SK-N-SH (cell line): ENCODE data around the gene IL13RA1. TPM values are rescaled to one million over a fixed set of nuclear protein-coding genes. Genes with fewer than 3 reads are reported as not detected.
"Not testable (repeated sequence)": the region's sequence is repeated elsewhere in the genome, so short reads cannot be mapped to it uniquely, and the experiment has no call there.

Experiments
- CTCF ChIA-PET: fragments of 300-600, 350-600 bp; formaldehyde crosslinking; extraction: SDS; loops from one replicate; lab custom pipeline; 2021; lab: Yijun Ruan, JAX
- POLR2A ChIA-PET: fragments of 350-600 bp; sonication (Branson Sonifier 250); formaldehyde crosslinking; extraction: SDS; loops from one replicate; lab custom pipeline; 2020; ENCODE audit warnings: antibody characterized with exemption, inconsistent platforms; lab: Yijun Ruan, JAX
- DNase-seq: peaks from one replicate; pipeline ENCODE4 v3.0.0; 2012
- H2AFZ ChIP-seq: fragments of 200-600 bp; sonication (generic); 2 replicates; pipeline ENCODE4 v1.8.1; 2016; ENCODE audit warnings: antibody characterized with exemption, mild to moderate bottlenecking, low read depth
- H3F3A ChIP-seq: fragments of 200-600 bp; sonication (generic); replicated peaks from 2 replicates; pipeline ENCODE3; 2016; ENCODE audit warnings: antibody characterized with exemption, mild to moderate bottlenecking; ENCODE audit not compliant: insufficient read depth
- H3K27ac ChIP-seq, 2 experiments: fragments of 200-500 bp in 1 of 2; fragments of 200-600 bp in 1 of 2; sonication (Bioruptor generic) in 1 of 2; sonication (generic), shearing (Covaris generic) in 1 of 2; 2 replicates each; pipeline versions ENCODE4 v1.5.1 to v1.6.1; 2014 to 2016; ENCODE audit warnings: low read depth in 2 of 2, inconsistent platforms in 1 of 2, low read length in 1 of 2, mild to moderate bottlenecking in 1 of 2, mixed read lengths in 1 of 2
- H3K27me3 ChIP-seq: fragments of 200-600 bp; sonication (generic), shearing (Covaris generic); 2 replicates; pipeline ENCODE4 v1.6.1; 2016; ENCODE audit warnings: mixed run types; ENCODE audit not compliant: insufficient read depth
- H3K36me3 ChIP-seq, 2 experiments: fragments of 200-500 bp in 1 of 2; fragments of 200-600 bp in 1 of 2; sonication (Bioruptor generic) in 1 of 2; sonication (generic) in 1 of 2; replicated peaks in 1 of 2; 2 replicates each; pipeline versions ENCODE3 to v1.5.1; 2014 to 2016; ENCODE audit warnings: low read length in 1 of 2, mild to moderate bottlenecking in 1 of 2; ENCODE audit not compliant: insufficient read depth in 2 of 2, control insufficient read depth in 1 of 2
- H3K4me1 ChIP-seq, 2 experiments: fragments of 200-500 bp in 1 of 2; fragments of 200-600 bp in 1 of 2; sonication (Bioruptor generic) in 1 of 2; sonication (generic), shearing (Covaris generic) in 1 of 2; 2 replicates each; pipeline versions ENCODE4 v1.5.1 to v1.6.1; 2014 to 2016; ENCODE audit warnings: low read depth in 1 of 2, low read length in 1 of 2, mixed run types in 1 of 2; ENCODE audit not compliant: insufficient read depth in 2 of 2, control insufficient read depth in 1 of 2
- H3K4me2 ChIP-seq: fragments of 200-600 bp; sonication (generic), shearing (Covaris generic); 2 replicates; pipeline ENCODE4 v1.6.1; 2017; ENCODE audit warnings: mixed run types
- H3K4me3 ChIP-seq, 2 experiments: fragments of 200-500 bp in 1 of 2; fragments of 200-600 bp in 1 of 2; sonication (Bioruptor generic) in 1 of 2; sonication (generic), shearing (Covaris generic) in 1 of 2; 2 replicates each; pipeline versions ENCODE4 v1.5.1 to v1.8.1; 2014 to 2016; ENCODE audit warnings: low read depth in 2 of 2, inconsistent platforms in 1 of 2, low read length in 1 of 2, mild to moderate bottlenecking in 1 of 2, mixed read lengths in 1 of 2, moderate library complexity in 1 of 2
- H3K79me2 ChIP-seq: fragments of 200-600 bp; sonication (generic); 2 replicates; pipeline ENCODE4 v1.8.1; 2017; ENCODE audit warnings: mild to moderate bottlenecking; ENCODE audit not compliant: insufficient read depth
- H3K9ac ChIP-seq: fragments of 200-600 bp; sonication (generic); 2 replicates; pipeline ENCODE4 v1.6.1; 2017; ENCODE audit warnings: mixed run types
- H3K9me2 ChIP-seq: fragments of 200-600 bp; sonication (generic); 2 replicates; pipeline ENCODE4 v1.6.1; 2017; ENCODE audit warnings: mixed run types
- H3K9me3 ChIP-seq: fragments of 200-600 bp; sonication (generic); 2 replicates; pipeline ENCODE4 v1.6.1; 2017; ENCODE audit warnings: mixed run types, mild to moderate bottlenecking, moderate library complexity
- H4K20me1 ChIP-seq: fragments of 200-600 bp; sonication (generic); 2 replicates; pipeline ENCODE4 v1.6.1; 2017; ENCODE audit warnings: mild to moderate bottlenecking, mixed run types; ENCODE audit not compliant: insufficient read depth
- ELF1 ChIP-seq: IDR thresholded peaks from 2 replicates; pipeline ENCODE4 v1.4.0; 2012
- FOSL2 ChIP-seq: IDR thresholded peaks from 2 replicates; pipeline ENCODE4 v1.4.0; 2012; ENCODE audit warnings: low read depth, mild to moderate bottlenecking, moderate library complexity, borderline replicate concordance
- FOXJ3 ChIP-seq: sonication (generic); formaldehyde crosslinking; IDR thresholded peaks from 2 replicates; pipeline ENCODE4 v1.5.1; 2020; ENCODE audit warnings: mild to moderate bottlenecking, missing genetic modification reagents
- FOXM1 ChIP-seq: IDR thresholded peaks from 2 replicates; pipeline ENCODE4 v1.4.0; 2012; ENCODE audit warnings: low read depth, mild to moderate bottlenecking
- MEF2A ChIP-seq: IDR thresholded peaks from 2 replicates; pipeline ENCODE4 v1.4.0; 2012; ENCODE audit warnings: low read depth, borderline replicate concordance
- RFX5 ChIP-seq: IDR thresholded peaks from 2 replicates; pipeline ENCODE4 v1.6.1; 2012; ENCODE audit warnings: mild to moderate bottlenecking, improper control_type of control experiment, low read length
- YY1 ChIP-seq: IDR thresholded peaks from 2 replicates; pipeline ENCODE4 v1.4.0; 2012; ENCODE audit warnings: low read depth, mild to moderate bottlenecking
- WGBS: methylation state at CpG from one replicate; pipeline ENCODE4 v1.1.6; 2017; ENCODE audit warnings: low lambda C conversion rate; 5-methylcytosine and 5-hydroxymethylcytosine counted together
- polyA plus RNA-seq, 3 experiments: library from polyadenylated mRNA; depleted of rRNA; stranded (reverse); fragments of >200 nt; gene quantifications; 2 replicates each; pipeline ENCODE4 v1.2.3, GENCODE V29; 2012
- TF ChIP-seq, protein P1 (sequence below): fragments of 200-600 bp; sonication (generic); IDR thresholded peaks from 2 replicates; pipeline ENCODE4 v1.6.1; 2017; ENCODE audit warnings: antibody characterized with exemption, mild to moderate bottlenecking, moderate library complexity
- TF ChIP-seq, protein P2 (sequence below): fragments of 150-350 bp; IDR thresholded peaks from 2 replicates; pipeline ENCODE4 v1.6.1; 2017; ENCODE audit warnings: antibody characterized with exemption, low read length, low read depth, borderline replicate concordance
- TF ChIP-seq, protein P3 (sequence below): IDR thresholded peaks from 2 replicates; pipeline ENCODE4; 2012
- TF ChIP-seq, protein P4 (sequence below): IDR thresholded peaks from 2 replicates; pipeline ENCODE4 v1.4.0; 2012; ENCODE audit warnings: low read depth, borderline replicate concordance

IL13RA1 gene
- polyA plus RNA-seq, 1 of the 3 experiments (the other 2 are of a cell fraction), result 27.0 TPM

DNA sequence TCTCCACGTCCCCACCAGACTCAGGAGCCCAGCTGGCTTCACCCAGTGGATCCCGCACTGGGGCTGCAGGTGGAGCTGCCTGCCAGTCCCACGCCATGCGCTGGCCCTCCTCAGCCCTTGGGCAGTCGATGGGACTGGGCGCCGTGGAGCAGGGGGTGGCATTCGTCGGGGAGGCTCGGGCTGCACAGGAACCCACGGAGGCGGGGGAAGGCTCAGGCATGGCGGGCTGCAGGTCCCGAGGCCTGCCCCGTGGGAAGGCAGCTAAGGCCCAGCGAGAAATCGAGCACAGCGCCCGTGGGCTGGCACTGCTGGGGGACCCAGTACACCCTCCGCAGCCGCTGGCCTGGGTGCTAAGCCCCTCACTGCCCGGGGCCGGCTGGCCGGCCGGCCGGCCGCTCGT is 10.6 kb upstream of the IL13RA1 start:
- H3K9me2 ChIP-seq, POLR2A ChIA-PET: not testable (repeated sequence)
- CTCF ChIA-PET, result interaction anchor here (1.0 to 1.1 kb wide), 2 partner anchors 9 to 11 kb away, joined by 3 to 4 read pairs; partner anchors contain the start of gene IL13RA1

DNA sequence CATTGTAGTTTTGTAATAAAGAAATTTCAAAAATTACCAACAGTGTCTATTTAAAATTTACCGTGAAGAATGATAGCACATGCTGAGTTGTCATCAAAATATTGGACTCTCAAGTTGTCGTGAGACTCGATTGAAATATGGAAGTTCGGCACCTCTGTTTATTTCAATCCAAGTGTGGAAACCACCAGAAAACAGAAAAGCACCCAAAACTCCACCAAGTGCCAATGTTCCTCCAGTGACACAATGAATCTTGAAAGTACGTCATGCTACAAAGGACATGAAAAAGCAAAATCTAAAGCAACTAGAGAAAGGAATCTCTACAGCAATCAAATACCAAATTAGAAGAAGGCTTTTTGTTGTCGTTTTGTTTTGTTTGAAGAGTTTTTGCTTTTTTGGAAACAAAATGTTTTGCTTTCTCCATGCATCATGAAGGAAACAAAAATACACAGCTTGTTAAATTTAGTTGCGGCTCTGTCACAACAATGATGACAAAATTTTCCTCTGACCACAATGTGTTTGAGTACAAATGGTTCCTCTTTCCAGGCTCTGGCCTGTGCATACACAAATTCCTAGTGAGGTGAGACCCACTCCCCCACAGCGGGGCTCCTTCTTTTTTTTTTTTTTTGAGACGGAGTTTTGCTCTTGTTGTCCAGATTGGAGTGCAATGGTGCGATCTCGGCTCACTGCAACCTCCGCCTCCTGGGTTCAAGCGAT is 9.6 kb upstream of the IL13RA1 start:
- no peak overlapping the region for H2AFZ ChIP-seq
- H3K9me2 ChIP-seq, result no peaks in the 10 kb centered on the region
- H3K9ac ChIP-seq, result no peak overlapping the region
- H3K4me1 ChIP-seq, result no peaks in the 10 kb centered on the region
- H3K27me3 ChIP-seq, result no peaks in the 10 kb centered on the region; the same call in 1 of the 2 replicates
- TF ChIP-seq, protein P1, sequence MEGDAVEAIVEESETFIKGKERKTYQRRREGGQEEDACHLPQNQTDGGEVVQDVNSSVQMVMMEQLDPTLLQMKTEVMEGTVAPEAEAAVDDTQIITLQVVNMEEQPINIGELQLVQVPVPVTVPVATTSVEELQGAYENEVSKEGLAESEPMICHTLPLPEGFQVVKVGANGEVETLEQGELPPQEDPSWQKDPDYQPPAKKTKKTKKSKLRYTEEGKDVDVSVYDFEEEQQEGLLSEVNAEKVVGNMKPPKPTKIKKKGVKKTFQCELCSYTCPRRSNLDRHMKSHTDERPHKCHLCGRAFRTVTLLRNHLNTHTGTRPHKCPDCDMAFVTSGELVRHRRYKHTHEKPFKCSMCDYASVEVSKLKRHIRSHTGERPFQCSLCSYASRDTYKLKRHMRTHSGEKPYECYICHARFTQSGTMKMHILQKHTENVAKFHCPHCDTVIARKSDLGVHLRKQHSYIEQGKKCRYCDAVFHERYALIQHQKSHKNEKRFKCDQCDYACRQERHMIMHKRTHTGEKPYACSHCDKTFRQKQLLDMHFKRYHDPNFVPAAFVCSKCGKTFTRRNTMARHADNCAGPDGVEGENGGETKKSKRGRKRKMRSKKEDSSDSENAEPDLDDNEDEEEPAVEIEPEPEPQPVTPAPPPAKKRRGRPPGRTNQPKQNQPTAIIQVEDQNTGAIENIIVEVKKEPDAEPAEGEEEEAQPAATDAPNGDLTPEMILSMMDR, result no peak
- TF ChIP-seq MEF2A, result no peak
- TF ChIP-seq, protein P2, sequence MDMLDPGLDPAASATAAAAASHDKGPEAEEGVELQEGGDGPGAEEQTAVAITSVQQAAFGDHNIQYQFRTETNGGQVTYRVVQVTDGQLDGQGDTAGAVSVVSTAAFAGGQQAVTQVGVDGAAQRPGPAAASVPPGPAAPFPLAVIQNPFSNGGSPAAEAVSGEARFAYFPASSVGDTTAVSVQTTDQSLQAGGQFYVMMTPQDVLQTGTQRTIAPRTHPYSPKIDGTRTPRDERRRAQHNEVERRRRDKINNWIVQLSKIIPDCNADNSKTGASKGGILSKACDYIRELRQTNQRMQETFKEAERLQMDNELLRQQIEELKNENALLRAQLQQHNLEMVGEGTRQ, result no peak
- TF ChIP-seq, protein P3, sequence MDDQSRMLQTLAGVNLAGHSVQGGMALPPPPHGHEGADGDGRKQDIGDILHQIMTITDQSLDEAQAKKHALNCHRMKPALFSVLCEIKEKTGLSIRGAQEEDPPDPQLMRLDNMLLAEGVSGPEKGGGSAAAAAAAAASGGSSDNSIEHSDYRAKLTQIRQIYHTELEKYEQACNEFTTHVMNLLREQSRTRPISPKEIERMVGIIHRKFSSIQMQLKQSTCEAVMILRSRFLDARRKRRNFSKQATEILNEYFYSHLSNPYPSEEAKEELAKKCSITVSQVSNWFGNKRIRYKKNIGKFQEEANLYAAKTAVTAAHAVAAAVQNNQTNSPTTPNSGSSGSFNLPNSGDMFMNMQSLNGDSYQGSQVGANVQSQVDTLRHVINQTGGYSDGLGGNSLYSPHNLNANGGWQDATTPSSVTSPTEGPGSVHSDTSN, result no peak
- TF ChIP-seq FOXM1, result no peak
- no peak for TF ChIP-seq YY1
- TF ChIP-seq RFX5, result no peak
- TF ChIP-seq, protein P4, sequence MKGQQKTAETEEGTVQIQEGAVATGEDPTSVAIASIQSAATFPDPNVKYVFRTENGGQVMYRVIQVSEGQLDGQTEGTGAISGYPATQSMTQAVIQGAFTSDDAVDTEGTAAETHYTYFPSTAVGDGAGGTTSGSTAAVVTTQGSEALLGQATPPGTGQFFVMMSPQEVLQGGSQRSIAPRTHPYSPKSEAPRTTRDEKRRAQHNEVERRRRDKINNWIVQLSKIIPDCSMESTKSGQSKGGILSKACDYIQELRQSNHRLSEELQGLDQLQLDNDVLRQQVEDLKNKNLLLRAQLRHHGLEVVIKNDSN, result no peak
- TF ChIP-seq ELF1, result no peak
- TF ChIP-seq FOXJ3 (CRISPR knock-in tag), result no peak
- no peak for TF ChIP-seq FOSL2
- ChIA-PET POLR2A (no interaction called here), CTCF (no interaction called here)
- no peaks in the 10 kb centered on the region for H4K20me1 ChIP-seq
- H3K9me3 ChIP-seq, result no peaks in the 10 kb centered on the region
- H3K4me2 ChIP-seq, result no peak overlapping the region
- WGBS, result 55% methylated on average over 13 of the region's 13 CpGs
- DNase-seq, result no peak
- H3K4me3 ChIP-seq, result no peak overlapping the region
- H3K79me2 ChIP-seq, result no peaks in the 10 kb centered on the region
- no peak overlapping the region for H3K27ac ChIP-seq
- no peaks in the 10 kb centered on the region for H3K36me3 ChIP-seq
- H3F3A ChIP-seq, result no peaks in the 10 kb centered on the region

More for the DNA sequence above, 10.6 kb upstream of the IL13RA1 start:
- not testable (repeated sequence) for H3K4me3 ChIP-seq, DNase-seq, H3K9ac ChIP-seq, H3K79me2 ChIP-seq, H3K27me3 ChIP-seq, H3K9me3 ChIP-seq, H3K4me1 ChIP-seq, H2AFZ ChIP-seq, H3K27ac ChIP-seq, H4K20me1 ChIP-seq, H3F3A ChIP-seq, H3K4me2 ChIP-seq, H3K36me3 ChIP-seq
- WGBS, result 40% methylated on average over 1 of the region's 28 CpGs
